Glomerular endothelial cell (primary cell): ENCODE data around the gene SARDH. TPM values are rescaled to one million over a fixed set of nuclear protein-coding genes. Genes with fewer than 3 reads are reported as not detected.

Source experiments
- DNase-seq: peaks from one replicate; pipeline ENCODE4 v3.0.0-alpha.2; 2011; ENCODE audit warnings: low read depth, low spot score; ENCODE audit errors: extremely low read depth
- total RNA-seq: library from RNA; depleted of rRNA; stranded (reverse); fragments of >200 nt; gene quantifications from 2 replicates; pipeline ENCODE4 v1.2.3, GENCODE V29; 2015

SARDH gene
- total RNA-seq, 1 donor from 2014 or later, result 1.3 TPM

- no peak for DNase-seq
Observed at GRCh38 chr9:133615606-133616188, 122.5 kb downstream of the SARDH start.

GRCh38 chr9:133615186-133615585 is 123.0 kb downstream of the SARDH start:
- DNase-seq, result no peak

GRCh38 chr9:133614678-133615077 is 123.5 kb downstream of the SARDH start:
- no peak for DNase-seq

GRCh38 chr9:133614056-133614455 is 124.1 kb downstream of the SARDH start:
- no peak for DNase-seq

Other genes starting within 250 kb of the SARDH start
- gene MYMK, start 213.4 kb downstream of the SARDH start, total RNA-seq, result not detected in 2 replicates
- 0.05 TPM in 1 of 2 replicates, not detected in the other for gene ADAMTSL2, start 203.6 kb downstream of the SARDH start, total RNA-seq
- not detected in 2 replicates for gene FAM163B, start 129.0 kb downstream of the SARDH start, total RNA-seq
- gene DBH, start 102.0 kb downstream of the SARDH start, total RNA-seq, result not detected in 2 replicates